ENCODE measurements around the gene CLASP2. TPM values are rescaled to one million over a fixed set of nuclear protein-coding genes. Genes with fewer than 3 reads are reported as not detected.

The CLASP2 gene
- total RNA-seq, 4 donors from 2014 or later = 38.4 to 53.2 (median 43.1) TPM

DNA sequence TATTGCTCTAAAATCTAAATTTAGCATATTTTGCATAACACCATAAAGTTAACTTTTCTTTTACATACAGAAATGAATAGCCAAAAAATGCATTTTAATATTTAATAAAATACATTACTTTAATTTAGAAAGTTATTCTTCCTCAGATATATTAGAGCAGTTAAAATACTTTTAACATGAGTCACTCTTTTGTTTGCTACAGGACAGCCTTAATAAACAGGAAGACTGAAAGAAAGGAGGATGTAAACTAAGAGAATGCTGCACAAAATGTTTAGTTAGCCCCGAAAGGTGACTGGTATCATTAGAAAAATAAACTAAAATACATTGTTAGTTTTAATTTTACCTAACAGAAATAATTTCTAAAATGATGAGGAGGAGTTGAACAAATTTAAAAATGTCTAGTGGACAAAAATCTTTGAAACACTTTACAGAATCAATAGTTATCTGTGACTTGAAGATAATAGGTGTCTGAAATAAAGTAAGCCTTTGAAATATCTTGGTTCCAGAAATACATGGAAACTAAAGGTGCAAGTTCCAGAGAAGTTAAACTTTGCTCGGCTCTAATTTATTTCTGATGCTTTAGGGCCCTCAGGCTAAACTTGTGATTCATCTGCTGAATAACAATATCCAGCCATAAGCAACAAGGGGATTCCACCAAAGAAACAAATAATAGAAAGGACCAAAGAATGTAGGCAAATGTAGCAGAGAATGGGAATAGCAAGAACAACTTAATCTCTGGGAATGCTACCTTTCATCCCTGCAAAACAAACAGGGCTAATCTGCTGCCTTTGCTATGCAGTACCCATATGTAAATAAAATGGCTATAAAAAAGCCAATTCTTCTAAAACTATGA is 139.5 kb downstream of the CLASP2 start:
- TF ChIP-seq, protein P1, sequence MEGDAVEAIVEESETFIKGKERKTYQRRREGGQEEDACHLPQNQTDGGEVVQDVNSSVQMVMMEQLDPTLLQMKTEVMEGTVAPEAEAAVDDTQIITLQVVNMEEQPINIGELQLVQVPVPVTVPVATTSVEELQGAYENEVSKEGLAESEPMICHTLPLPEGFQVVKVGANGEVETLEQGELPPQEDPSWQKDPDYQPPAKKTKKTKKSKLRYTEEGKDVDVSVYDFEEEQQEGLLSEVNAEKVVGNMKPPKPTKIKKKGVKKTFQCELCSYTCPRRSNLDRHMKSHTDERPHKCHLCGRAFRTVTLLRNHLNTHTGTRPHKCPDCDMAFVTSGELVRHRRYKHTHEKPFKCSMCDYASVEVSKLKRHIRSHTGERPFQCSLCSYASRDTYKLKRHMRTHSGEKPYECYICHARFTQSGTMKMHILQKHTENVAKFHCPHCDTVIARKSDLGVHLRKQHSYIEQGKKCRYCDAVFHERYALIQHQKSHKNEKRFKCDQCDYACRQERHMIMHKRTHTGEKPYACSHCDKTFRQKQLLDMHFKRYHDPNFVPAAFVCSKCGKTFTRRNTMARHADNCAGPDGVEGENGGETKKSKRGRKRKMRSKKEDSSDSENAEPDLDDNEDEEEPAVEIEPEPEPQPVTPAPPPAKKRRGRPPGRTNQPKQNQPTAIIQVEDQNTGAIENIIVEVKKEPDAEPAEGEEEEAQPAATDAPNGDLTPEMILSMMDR (IDR thresholded peaks at IDR 0.05) = no peak
- TF ChIP-seq POLR2AphosphoS5 (IDR thresholded peaks at IDR 0.05) (no peak), EP300 (IDR thresholded peaks at IDR 0.05) (no peak), POLR2A (IDR thresholded peaks at IDR 0.05; ENCODE audit: low read depth) (no peak)

DNA sequence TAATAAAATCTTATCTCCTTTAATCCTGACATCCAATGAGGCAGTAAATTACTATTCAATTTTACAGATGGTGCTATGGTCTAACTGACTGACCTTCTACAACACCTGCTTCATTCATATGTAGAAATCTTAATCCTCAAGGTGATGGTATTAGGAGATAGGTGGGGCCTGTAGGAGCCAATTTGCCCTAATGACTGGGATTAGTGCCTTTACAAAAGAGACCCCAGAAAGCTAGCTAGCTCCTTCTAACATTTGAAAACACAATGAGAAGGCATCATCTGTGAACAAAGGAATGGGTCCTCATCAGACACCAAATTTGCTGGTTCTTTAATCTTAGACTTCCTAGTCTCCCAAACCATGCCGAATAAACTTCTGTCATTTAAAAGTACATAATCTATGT is 140.5 kb downstream of the CLASP2 start:
- intact Hi-C loops (cut with DNase I) = no loop called here
- Histone ChIP-seq H3K36me3 (peaks cover 15 to 64% (median 27%) of the 10 kb centered on the region in 4 donors), H3K9me3 (no peaks in the 10 kb centered on the region), H3K4me3 (no peak overlapping the region), H3K27me3 (no peaks in the 10 kb centered on the region), H3K4me1 (no peaks in the 10 kb centered on the region), H3K27ac (replicated peaks in 1 of 4) (no peak overlapping the region)
- TF ChIP-seq POLR2AphosphoS5 (IDR thresholded peaks at IDR 0.05) (no peak), POLR2A (IDR thresholded peaks at IDR 0.05; ENCODE audit: low read depth) (no peak)
- WGBS = 67% methylated on average over 1 of the region's 1 CpG
- DNase-seq (ENCODE audit: extremely low spot score) = no peak

More for the DNA sequence above, 139.5 kb downstream of the CLASP2 start:
- H3K27me3 ChIP-seq = no peaks in the 10 kb centered on the region
- intact Hi-C loops (cut with DNase I) = no loop called here
- peaks cover 15 to 66% (median 23%) of the 10 kb centered on the region in 4 donors for H3K36me3 ChIP-seq
- DNase-seq (ENCODE audit: extremely low spot score) = no peak
- H3K4me3 ChIP-seq = no peak overlapping the region
- no peaks in the 10 kb centered on the region for H3K4me1 ChIP-seq
- H3K9me3 ChIP-seq = no peaks in the 10 kb centered on the region
- 83% methylated on average over 2 of the region's 2 CpGs for WGBS
- no peak overlapping the region for H3K27ac ChIP-seq (replicated peaks in 1 of 4)

DNA sequence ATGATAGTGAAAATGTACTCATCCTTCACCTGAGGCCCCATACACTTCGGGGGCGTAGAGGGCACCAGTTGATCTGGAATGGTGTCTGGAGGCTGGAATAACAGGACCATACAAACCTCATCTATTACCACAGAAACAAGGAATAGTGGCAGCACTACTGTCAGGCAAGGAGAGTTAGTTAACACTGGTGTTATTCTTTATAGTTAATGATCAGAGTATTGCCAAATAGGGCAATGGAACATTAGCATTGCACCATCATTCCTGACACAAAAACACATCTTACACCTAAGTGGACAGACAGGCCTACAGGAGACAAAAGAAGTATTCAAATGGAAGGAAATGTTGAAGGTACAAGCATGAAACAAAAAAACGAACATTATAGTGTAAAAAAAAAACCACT is 140.9 kb downstream of the CLASP2 start:
- DNase-seq (ENCODE audit: extremely low spot score) = no peak
- WGBS = 93% methylated on average over 3 of the region's 3 CpGs

DNA sequence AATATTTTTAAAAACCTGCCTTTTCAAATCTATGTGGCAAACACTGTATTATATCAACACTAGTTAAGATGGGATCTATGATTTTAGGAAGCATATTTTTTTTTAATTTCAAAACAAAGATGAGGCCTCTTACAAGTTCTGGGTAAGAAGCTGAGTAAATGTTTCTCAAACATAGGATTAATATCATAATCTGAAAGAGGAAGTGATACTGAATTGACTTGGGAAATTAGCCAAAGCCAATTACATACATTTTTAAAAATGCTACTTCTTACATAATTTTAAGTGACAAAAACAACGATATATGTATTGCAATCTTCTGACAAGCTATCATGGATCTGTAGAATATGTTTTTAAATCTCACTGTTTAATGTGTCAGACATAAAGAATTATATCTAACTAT is 142.7 kb downstream of the CLASP2 start:
- WGBS = 79% methylated on average over 1 of the region's 1 CpG
- no peak overlapping the region for H3K4me3 ChIP-seq
- TF ChIP-seq POLR2AphosphoS5 (IDR thresholded peaks at IDR 0.05) (no peak), POLR2A (IDR thresholded peaks at IDR 0.05; ENCODE audit: low read depth) (no peak), EP300 (IDR thresholded peaks at IDR 0.05) (no peak)
- TF ChIP-seq, protein P1 (IDR thresholded peaks at IDR 0.05) = no peak
- no peak overlapping the region for H3K27ac ChIP-seq (replicated peaks in 1 of 4)
- H3K4me1 ChIP-seq = no peaks in the 10 kb centered on the region
- no peak for DNase-seq (ENCODE audit: extremely low spot score)
- peaks cover 8 to 53% (median 19%) of the 10 kb centered on the region in 4 donors for H3K36me3 ChIP-seq
- H3K27me3 ChIP-seq = no peaks in the 10 kb centered on the region
- intact Hi-C loops (cut with DNase I) = no loop called here
- no peaks in the 10 kb centered on the region for H3K9me3 ChIP-seq

More for the DNA sequence above, 140.9 kb downstream of the CLASP2 start:
- Histone ChIP-seq H3K4me3 (no peak overlapping the region), H3K9me3 (no peaks in the 10 kb centered on the region), H3K4me1 (no peaks in the 10 kb centered on the region), H3K27me3 (no peaks in the 10 kb centered on the region), H3K27ac (replicated peaks in 1 of 4) (no peak overlapping the region), H3K36me3 (peaks cover 15 to 62% (median 26%) of the 10 kb centered on the region in 4 donors)
- TF ChIP-seq POLR2A (IDR thresholded peaks at IDR 0.05; ENCODE audit: low read depth) = no peak
- no peak for TF ChIP-seq EP300 (IDR thresholded peaks at IDR 0.05)
- no peak for TF ChIP-seq POLR2AphosphoS5 (IDR thresholded peaks at IDR 0.05)
- TF ChIP-seq, protein P1 (IDR thresholded peaks at IDR 0.05) = no peak
- intact Hi-C loops (cut with DNase I) = no loop called here

DNA sequence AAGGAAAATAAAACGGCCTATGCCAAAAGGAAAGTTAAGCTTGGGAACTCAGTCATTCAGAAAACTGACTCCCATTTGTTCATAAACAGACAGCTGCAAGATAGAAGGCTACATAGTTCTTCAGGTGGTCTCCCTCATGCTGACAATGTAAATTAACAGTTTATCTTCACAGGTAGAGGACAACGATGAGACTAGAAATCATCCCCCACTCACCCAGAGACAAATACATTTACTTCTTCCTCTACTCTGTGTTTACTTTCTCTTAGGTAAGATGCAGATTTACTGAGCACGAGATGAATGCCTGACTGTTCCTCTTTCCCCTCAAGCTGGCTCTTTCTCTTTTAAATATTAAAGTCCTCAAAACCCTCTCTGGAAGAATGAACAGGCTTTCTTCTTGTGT is 160.2 kb downstream of the CLASP2 start:
- 51% methylated on average over 3 of the region's 3 CpGs for WGBS
- peaks cover 6 to 70% (median 36%) of the 10 kb centered on the region in 4 donors for H3K36me3 ChIP-seq

More for the DNA sequence above, 160.2 kb downstream of the CLASP2 start:
- Histone ChIP-seq H3K9me3 (no peaks in the 10 kb centered on the region), H3K27me3 (no peaks in the 10 kb centered on the region), H3K4me3 (no peak overlapping the region), H3K27ac (replicated peaks in 1 of 4) (no peak overlapping the region), H3K4me1 (no peaks in the 10 kb centered on the region)
- intact Hi-C loops (cut with DNase I) = no loop called here
- DNase-seq (ENCODE audit: extremely low spot score) = no peak
- TF ChIP-seq EP300 (IDR thresholded peaks at IDR 0.05) = no peak
- TF ChIP-seq POLR2A (IDR thresholded peaks at IDR 0.05; ENCODE audit: low read depth) = no peak
- TF ChIP-seq POLR2AphosphoS5 (IDR thresholded peaks at IDR 0.05) = no peak
- TF ChIP-seq, protein P1 (IDR thresholded peaks at IDR 0.05) = no peak

Data from esophagus muscularis mucosa (tissue), 4 donors.